ENCODE measurements around the gene ROCK2. TPM values are rescaled to one million over a fixed set of nuclear protein-coding genes. Genes with fewer than 3 reads are reported as not detected.
"Not testable (repeated sequence)": the region's sequence is repeated elsewhere in the genome, so short reads cannot be mapped to it uniquely, and the experiment has no call there.

Gene ROCK2
- total RNA-seq, 4 donors from 2014 or later: 110 to 197 (median 155) TPM

- TF ChIP-seq, protein P1, sequence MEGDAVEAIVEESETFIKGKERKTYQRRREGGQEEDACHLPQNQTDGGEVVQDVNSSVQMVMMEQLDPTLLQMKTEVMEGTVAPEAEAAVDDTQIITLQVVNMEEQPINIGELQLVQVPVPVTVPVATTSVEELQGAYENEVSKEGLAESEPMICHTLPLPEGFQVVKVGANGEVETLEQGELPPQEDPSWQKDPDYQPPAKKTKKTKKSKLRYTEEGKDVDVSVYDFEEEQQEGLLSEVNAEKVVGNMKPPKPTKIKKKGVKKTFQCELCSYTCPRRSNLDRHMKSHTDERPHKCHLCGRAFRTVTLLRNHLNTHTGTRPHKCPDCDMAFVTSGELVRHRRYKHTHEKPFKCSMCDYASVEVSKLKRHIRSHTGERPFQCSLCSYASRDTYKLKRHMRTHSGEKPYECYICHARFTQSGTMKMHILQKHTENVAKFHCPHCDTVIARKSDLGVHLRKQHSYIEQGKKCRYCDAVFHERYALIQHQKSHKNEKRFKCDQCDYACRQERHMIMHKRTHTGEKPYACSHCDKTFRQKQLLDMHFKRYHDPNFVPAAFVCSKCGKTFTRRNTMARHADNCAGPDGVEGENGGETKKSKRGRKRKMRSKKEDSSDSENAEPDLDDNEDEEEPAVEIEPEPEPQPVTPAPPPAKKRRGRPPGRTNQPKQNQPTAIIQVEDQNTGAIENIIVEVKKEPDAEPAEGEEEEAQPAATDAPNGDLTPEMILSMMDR (IDR thresholded peaks at IDR 0.05): no peak
- DNase-seq (ENCODE audit: low spot score): no peak
- ATAC-seq (ENCODE audit: low FRiP score): no peak
These were observed 10.8 kb downstream of the ROCK2 start for GRCh38 chr2:11333427-11334183.

GRCh38 chr2:11332596-11332995 is 11.8 kb downstream of the ROCK2 start:
- TF ChIP-seq, protein P1 (IDR thresholded peaks at IDR 0.05): no peak
- DNase-seq (ENCODE audit: low spot score) (no peak), ATAC-seq (ENCODE audit: low FRiP score) (no peak)

GRCh38 chr2:11330457-11331142 is 13.8 kb downstream of the ROCK2 start:
- DNase-seq (ENCODE audit: low spot score) (no peak), ATAC-seq (ENCODE audit: low FRiP score) (no peak)
- TF ChIP-seq, protein P1 (IDR thresholded peaks at IDR 0.05): no peak

DNA sequence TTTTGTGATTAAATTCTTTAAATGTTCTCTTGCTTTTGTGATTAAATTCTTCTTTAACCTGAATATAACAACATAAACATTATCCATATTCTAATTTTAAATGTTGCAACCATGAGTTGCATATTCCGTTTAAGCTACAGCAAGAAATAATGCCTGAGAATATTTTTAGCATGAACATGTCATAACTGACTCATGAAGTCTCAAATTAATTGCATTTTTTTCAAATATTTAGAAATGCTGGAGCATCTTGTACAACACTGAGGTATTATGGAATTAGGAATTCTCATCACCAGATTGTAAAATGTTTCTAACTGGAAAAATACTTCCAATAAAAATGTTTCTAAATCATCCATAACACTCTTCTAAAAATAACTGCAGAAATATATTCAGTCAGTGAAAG is 14.7 kb downstream of the ROCK2 start:
- no peak for DNase-seq (ENCODE audit: low spot score)
- TF ChIP-seq, protein P1 (IDR thresholded peaks at IDR 0.05): no peak
- ATAC-seq (ENCODE audit: low FRiP score): peak; percentile 77

DNA sequence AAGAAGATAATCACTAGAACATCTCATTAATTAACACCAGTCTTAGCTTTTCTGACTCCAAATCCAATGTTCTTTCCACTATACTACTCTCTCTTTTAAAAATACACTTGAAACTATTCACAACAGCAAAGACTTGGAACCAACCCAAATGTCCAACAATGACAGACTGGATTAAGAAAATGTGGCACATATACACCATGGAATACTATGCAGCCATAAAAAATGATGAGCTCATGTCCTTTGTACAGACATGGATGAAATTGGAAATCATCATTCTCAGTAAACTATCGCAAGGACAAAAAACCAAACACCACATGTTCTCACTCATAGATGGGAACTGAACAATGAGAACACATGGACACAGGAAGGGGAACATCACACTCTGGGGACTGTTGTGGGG is 15.9 kb downstream of the ROCK2 start:
- DNase-seq (ENCODE audit: low spot score); ATAC-seq (ENCODE audit: low FRiP score): not testable (repeated sequence)

- DNase-seq (ENCODE audit: low spot score) (no peak), ATAC-seq (ENCODE audit: low FRiP score) (no peak)
- TF ChIP-seq, protein P1 (IDR thresholded peaks at IDR 0.05): no peak
These were observed 16.6 kb downstream of the ROCK2 start for GRCh38 chr2:11327871-11328270.

DNA sequence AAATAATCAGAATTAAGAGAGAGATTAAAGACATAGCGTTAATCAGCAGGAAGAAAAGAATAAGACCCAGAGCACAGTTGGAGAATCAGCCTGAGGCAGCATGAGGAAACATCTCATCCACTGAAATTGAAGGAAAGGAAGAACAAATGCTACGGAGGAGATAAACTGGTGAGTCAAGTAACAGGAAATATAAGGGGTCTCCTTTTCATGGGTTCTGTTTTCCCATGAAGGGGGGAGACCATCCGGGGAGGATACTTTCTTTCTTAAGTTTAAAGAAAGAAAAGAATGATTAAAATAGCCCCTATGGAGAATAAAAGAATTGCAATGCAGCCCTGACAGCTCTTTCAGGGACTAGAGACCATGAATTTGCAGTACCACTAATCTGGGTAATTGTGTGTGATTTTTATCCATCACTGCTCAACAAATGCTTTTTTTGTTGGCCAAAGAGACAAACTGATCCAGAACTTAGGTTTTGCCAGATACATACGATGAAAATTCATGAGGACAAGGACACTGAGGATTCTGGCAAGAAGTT is 17.7 kb downstream of the ROCK2 start:
- DNase-seq (ENCODE audit: low spot score) (no peak), ATAC-seq (ENCODE audit: low FRiP score) (no peak)
- TF ChIP-seq, protein P1 (IDR thresholded peaks at IDR 0.05): no peak

Data from omental fat pad (tissue), 4 donors.